AG20443 (cell line): ENCODE measurements around the gene SYT9.
"Not testable (repeated sequence)": the region's sequence is repeated elsewhere in the genome, so short reads cannot be mapped to it uniquely, and the experiment has no call there.

ENCODE experiments used
- DNase-seq: peaks from one replicate; pipeline ENCODE4 v3.0.0; 2012; ENCODE audit warnings: low spot score, mixed read lengths

The SYT9 gene

DNA sequence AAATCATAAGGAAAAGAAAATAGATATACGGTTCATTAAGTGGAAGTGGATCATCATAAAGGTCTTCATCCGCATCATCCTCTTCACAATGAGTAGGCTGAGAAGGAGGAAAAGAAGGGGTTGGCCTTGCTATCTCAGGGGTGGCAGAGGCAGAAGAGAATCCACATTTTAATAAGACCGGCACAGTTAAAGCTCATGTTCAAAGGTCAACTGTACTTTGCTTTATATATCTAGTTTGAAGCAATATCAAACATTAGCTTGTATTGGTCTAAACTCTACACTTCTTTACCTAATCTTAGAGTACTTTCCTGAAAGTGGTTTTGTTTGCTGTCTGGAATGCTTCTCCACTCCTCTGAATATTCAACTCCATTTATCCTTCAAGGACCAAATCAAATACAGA, 256.4 kb downstream of the SYT9 start:
- no peak for DNase-seq

DNA sequence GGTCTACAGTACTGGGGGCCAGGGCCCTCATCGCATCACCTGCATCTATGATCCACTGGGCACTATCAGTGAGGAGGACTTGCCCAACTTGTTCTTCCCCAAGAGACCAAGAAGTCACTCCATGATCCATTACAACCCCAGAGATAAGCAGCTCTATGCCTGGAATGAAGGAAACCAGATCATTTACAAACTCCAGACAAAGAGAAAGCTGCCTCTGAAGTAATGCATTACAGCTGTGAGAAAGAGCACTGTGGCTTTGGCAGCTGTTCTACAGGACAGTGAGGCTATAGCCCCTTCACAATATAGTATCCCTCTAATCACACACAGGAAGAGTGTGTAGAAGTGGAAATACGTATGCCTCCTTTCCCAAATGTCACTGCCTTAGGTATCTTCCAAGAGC, 258.3 kb downstream of the SYT9 start:
- DNase-seq: no peak

DNA sequence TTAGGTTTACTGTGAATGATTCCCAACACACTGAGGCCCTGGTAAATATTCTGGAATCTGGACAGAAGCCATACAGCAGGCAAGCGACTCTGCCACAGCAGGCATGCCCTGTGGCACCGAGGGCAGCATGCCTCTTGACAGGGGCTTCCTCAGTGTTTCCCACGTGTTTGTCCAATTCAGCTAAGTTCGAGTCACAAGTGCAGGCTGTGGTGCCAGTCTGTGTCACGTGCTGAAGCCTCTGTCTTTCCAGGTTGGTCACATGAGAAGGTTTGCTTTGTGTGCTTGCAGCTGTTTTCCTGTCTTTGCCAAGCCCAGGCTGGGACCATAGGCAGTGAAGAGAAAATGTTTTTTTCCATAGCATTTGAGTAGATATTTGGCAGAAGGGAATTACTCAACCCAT, 259.7 kb downstream of the SYT9 start:
- no peak for DNase-seq

DNA sequence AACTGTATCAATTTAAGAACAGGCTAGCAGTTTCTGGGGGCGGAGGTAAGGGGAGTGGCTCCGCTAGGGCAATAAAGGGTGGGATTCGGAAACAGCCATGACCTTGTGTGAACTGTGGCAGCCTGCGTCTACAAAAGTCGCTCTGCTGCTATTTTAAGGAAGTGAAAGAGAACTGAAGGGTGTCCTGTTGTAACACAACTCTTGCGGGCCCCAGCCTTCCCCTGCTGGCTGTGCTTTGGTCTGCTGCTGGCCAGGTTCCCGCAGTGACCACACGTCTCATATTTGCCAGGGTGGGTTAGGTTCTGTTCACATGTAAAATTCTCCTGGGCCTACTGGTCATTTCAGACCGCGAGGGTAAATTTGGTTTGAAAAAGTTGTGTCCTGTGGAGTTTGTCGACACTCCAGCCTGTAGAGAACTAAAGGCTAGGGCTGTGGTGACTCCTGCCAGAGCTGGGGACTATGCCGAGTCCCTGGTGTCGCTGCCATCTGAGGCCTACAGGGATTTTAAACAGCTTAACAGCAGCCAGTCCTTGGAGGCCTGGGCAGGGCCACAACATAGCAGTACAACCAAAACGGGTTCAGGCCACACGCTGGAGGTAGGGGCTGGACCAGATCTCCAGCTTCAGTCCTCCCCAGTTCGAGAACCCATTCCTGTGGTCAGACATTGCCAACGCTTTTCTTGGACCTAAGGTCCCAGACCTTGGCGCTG, 261.0 kb downstream of the SYT9 start:
- peak; percentile 86 for DNase-seq

DNA sequence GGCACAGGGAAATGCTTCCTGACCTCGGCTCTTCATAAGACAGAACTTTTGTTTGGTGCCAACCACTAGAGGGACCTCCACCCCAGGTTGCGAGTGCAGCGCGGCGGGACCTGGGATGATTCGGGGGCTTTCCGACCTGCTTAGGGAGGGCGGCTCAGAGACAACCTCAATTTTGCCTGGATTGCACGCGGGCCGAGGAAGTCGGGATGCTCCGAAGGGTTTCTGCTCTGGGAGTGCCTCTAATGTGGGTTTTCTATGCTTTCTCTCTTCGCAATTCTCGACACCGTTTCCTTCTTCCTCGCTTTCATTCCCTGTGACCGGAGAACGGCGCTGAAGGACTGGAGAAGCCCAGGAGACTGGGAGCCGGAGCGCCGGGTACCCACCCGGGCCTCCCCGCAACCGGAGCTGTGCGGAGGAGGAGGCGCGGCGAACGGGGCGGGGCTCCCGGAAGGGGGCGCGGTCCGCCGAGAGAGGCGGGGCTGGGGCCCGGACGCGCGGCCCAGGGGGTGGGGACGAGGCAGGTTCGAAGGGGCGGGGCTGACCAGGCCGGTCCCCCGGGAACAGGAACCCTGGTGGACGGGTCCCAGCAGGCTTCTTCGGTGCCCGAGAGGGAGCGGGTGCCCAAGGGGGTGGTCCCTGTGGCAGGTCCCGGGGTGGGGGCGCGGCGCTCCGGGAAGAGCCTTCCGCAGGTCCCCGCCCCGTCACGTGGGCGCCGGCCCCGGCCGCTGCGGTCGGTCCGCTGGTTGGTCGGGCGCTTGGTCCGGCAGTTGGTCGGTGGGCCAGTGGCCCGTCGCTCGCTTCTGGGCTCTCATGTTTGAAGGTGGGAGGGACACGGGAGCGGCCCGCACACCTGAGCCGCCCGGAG, 261.8 kb downstream of the SYT9 start, which contains the start of gene PPFIBP2:
TSS of gene PPFIBP2 (plus strand) at position 766 of the 865 bp plus-strand sequence. CDS start 35,477 bp downstream, outside the sequence.
- peak; percentile 97 for DNase-seq

DNA sequence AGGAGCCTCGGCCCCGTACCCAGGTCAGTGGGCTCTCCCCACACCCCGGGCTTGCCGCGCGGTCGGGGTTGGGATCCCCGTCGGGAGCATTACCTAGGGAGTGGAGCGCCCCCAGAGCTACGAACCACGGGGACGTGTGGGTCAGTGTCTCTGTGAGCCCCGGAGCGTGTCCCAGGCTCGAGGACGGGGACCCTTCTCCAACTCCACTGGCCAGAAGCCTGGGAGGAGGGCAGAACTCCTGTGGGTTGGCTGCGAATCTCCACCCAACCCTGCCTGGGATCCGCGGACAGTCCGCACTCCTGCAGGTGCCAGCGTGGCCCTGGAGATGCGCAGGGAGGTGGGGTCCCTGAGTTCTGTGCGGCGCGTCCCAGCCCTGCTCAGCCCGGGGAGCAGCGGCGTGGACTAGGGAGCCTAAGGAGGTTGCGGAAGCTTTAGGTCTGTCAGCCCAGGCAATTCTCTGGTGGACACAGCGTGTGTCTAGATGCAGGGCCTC, 262.4 kb downstream of the SYT9 start:
- DNase-seq: peak; percentile 45

DNA sequence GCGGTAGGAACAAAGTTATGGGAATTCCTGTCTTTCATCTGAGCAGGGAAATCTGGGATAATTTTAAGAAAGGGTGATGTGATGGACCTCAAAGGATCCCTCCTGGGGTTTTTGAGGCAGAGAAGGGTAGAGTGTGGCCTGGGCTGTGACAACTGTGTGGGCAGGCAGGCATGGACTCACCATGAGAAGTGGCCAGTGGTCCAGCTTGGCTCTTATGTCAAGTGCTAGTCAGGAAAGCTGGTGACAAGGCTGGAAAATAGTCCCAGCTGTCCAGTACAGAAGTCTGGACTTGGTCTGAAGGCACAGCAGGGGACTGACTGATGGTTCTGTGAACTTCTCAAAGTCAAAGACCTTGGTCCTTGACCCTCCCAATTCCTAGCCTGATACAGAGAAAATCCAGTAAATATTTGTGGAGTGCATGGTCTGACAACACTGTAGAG, 263.8 kb downstream of the SYT9 start:
- DNase-seq: no peak

DNA sequence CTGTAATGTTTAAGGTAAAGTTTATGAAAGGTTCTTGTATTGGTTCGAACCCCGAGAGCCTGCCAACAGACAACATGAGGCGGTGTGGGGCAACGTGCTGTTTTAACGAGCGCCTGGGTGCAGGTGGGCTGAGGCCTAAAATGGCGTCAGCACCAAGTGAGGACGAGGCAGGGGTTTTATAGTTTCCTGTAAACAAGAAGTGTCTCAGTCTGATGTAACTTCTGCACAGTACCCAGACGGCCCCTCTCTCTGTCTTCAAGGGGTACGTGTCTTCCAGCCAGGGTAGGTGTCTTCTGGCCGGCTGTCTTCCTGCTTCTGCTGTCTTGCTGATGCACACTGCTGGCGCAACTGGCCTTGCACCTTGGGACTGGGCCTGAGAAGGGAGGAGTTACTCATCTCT, 264.8 kb downstream of the SYT9 start:
- DNase-seq: no peak

DNA sequence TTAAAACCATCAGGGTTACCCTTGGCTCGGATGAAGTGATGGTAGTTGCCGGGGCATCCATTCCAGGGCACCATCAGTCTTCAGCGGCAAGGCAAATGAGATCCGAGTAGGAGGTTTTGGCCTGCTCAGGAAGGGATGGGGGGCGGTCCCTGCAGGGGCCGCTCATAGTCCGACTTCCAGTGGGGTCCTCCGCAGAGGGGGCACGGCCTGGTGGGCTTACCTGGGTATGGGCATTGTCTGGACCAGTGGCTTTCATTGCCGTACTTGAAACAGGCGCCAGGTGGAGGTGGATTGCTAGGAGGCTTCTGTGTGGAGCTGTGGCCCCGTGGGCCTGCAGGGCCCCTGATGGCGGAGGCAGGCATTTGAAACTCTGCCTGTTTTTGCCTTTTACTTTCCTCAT, 266.0 kb downstream of the SYT9 start:
- not testable (repeated sequence) for DNase-seq
